SJCRH30 (cell line): Measurements from ENCODE around the gene TMEM208. TPM values are rescaled to one million over a fixed set of nuclear protein-coding genes. Genes with fewer than 3 reads are reported as not detected.

Experiments used
- DNase-seq, 2 experiments: peaks; one replicate each; pipeline ENCODE4 v3.0.0-alpha.2; 2015 to 2020
- H3K27ac ChIP-seq: fragments of 250-450 bp; sonication (Bioruptor Pico); 2 replicates; pipeline ENCODE4 v1.5.1; 2020; ENCODE audit warnings: mild to moderate bottlenecking, moderate library complexity
- H3K27me3 ChIP-seq: fragments of 250-450 bp; sonication (Bioruptor Pico); 2 replicates; pipeline ENCODE4 v1.5.1; 2020; ENCODE audit warnings: mild to moderate bottlenecking, moderate library complexity
- H3K36me3 ChIP-seq: fragments of 250-450 bp; sonication (Bioruptor Pico); 2 replicates; pipeline ENCODE4 v1.5.1; 2020; ENCODE audit warnings: mild to moderate bottlenecking, moderate library complexity
- H3K4me1 ChIP-seq: fragments of 250-450 bp; sonication (Bioruptor Pico); 2 replicates; pipeline ENCODE4 v1.5.1; 2020; ENCODE audit warnings: mild to moderate bottlenecking, moderate library complexity
- H3K4me3 ChIP-seq: fragments of 250-450 bp; sonication (Bioruptor Pico); 2 replicates; pipeline ENCODE4 v1.5.1; 2020; ENCODE audit warnings: mild to moderate bottlenecking, moderate library complexity
- H3K9me3 ChIP-seq: fragments of 250-450 bp; sonication (Bioruptor Pico); replicated peaks from 2 replicates; pipeline ENCODE4 v1.5.1; 2020; ENCODE audit warnings: mild to moderate bottlenecking, moderate library complexity
- total RNA-seq: library from RNA; depleted of rRNA; stranded (reverse); fragments of >200 nt; shearing (Covaris generic); gene quantifications from 2 replicates; pipeline ENCODE4 v1.2.3, GENCODE V29; 2014

Gene TMEM208
- total RNA-seq, 1 experiment from 2014 or later = 33.0 TPM

GRCh38 chr16:67199011-67199807, 27.7 kb upstream of the TMEM208 start, which contains the start of gene ELMO3:
TSS of gene ELMO3 (plus strand) at chr16:67199131. CDS start at chr16:67199327, 196 bp downstream.
- H3K9me3 ChIP-seq = no peaks in the 10 kb centered on the region
- H3K4me3 ChIP-seq = no peak within 1 kb of the TSS
- no peak for DNase-seq
- no peaks in the 10 kb centered on the region for H3K27me3 ChIP-seq
- H3K27ac ChIP-seq = no peak within 1 kb of the TSS
- no peaks in the 10 kb centered on the region for H3K4me1 ChIP-seq
- peaks cover 65% of the 10 kb centered on the region for H3K36me3 ChIP-seq

- Histone ChIP-seq H3K4me3 (no peak overlapping the region), H3K27me3 (no peaks in the 10 kb centered on the region), H3K9me3 (no peaks in the 10 kb centered on the region), H3K27ac (no peak overlapping the region), H3K4me1 (no peaks in the 10 kb centered on the region), H3K36me3 (peaks cover 61% of the 10 kb centered on the region)
- no peak for DNase-seq
Observed at GRCh38 chr16:67199808-67200198, 27.1 kb upstream of the TMEM208 start.

- Histone ChIP-seq H3K4me3 (no peak overlapping the region), H3K9me3 (no peaks in the 10 kb centered on the region), H3K36me3 (peaks cover 54% of the 10 kb centered on the region), H3K4me1 (no peaks in the 10 kb centered on the region), H3K27me3 (no peaks in the 10 kb centered on the region), H3K27ac (no peak overlapping the region)
- no peak for DNase-seq
Observed at GRCh38 chr16:67200491-67200890, 26.4 kb upstream of the TMEM208 start.

GRCh38 chr16:67201411-67202345, 25.3 kb upstream of the TMEM208 start:
- no peak for DNase-seq
- no peak overlapping the region for H3K27ac ChIP-seq
- peaks cover 45% of the 10 kb centered on the region for H3K36me3 ChIP-seq
- H3K4me3 ChIP-seq = no peak overlapping the region
- H3K27me3 ChIP-seq = no peaks in the 10 kb centered on the region
- H3K4me1 ChIP-seq = no peaks in the 10 kb centered on the region
- H3K9me3 ChIP-seq = no peaks in the 10 kb centered on the region

GRCh38 chr16:67202426-67202825, 24.5 kb upstream of the TMEM208 start:
- H3K27me3 ChIP-seq = no peaks in the 10 kb centered on the region
- H3K4me3 ChIP-seq = no peak overlapping the region
- H3K4me1 ChIP-seq = no peaks in the 10 kb centered on the region
- no peaks in the 10 kb centered on the region for H3K9me3 ChIP-seq
- DNase-seq = no peak
- no peak overlapping the region for H3K27ac ChIP-seq
- H3K36me3 ChIP-seq = peaks cover 38% of the 10 kb centered on the region

GRCh38 chr16:67202956-67203493, 23.9 kb upstream of the TMEM208 start:
- no peak for DNase-seq
- no peak overlapping the region for H3K27ac ChIP-seq
- no peaks in the 10 kb centered on the region for H3K4me1 ChIP-seq
- H3K4me3 ChIP-seq = no peak overlapping the region
- no peaks in the 10 kb centered on the region for H3K9me3 ChIP-seq
- peaks cover 32% of the 10 kb centered on the region for H3K36me3 ChIP-seq
- no peaks in the 10 kb centered on the region for H3K27me3 ChIP-seq

GRCh38 chr16:67204076-67204475, 22.9 kb upstream of the TMEM208 start:
- Histone ChIP-seq H3K27me3 (no peaks in the 10 kb centered on the region), H3K4me3 (no peak overlapping the region), H3K9me3 (no peaks in the 10 kb centered on the region), H3K4me1 (no peaks in the 10 kb centered on the region), H3K27ac (no peak overlapping the region), H3K36me3 (peaks cover 24% of the 10 kb centered on the region)
- DNase-seq = no peak

- H3K4me1 ChIP-seq = peaks cover 5% of the 10 kb centered on the region; the same call in 1 of the 2 replicates
- H3K27ac ChIP-seq = no peak overlapping the region
- H3K27me3 ChIP-seq = no peaks in the 10 kb centered on the region
- peaks cover 13% of the 10 kb centered on the region for H3K36me3 ChIP-seq
- no peak overlapping the region for H3K4me3 ChIP-seq
- no peak for DNase-seq
- H3K9me3 ChIP-seq = no peaks in the 10 kb centered on the region
Observed at GRCh38 chr16:67206129-67206837, 20.6 kb upstream of the TMEM208 start.

- DNase-seq = no peak
- no peaks in the 10 kb centered on the region for H3K27me3 ChIP-seq
- peaks cover 5% of the 10 kb centered on the region; the same call in 1 of the 2 replicates for H3K4me1 ChIP-seq
- no peak overlapping the region for H3K27ac ChIP-seq
- H3K9me3 ChIP-seq = no peaks in the 10 kb centered on the region
- H3K36me3 ChIP-seq = peaks cover 8% of the 10 kb centered on the region; the same call in 1 of the 2 replicates
- H3K4me3 ChIP-seq = no peak overlapping the region
Observed at GRCh38 chr16:67206838-67207248, 20.1 kb upstream of the TMEM208 start.

GRCh38 chr16:67207249-67208091, 19.5 kb upstream of the TMEM208 start:
- Histone ChIP-seq H3K4me3 (no peak overlapping the region), H3K36me3 (peaks cover 3% of the 10 kb centered on the region; the same call in 1 of the 2 replicates), H3K9me3 (no peaks in the 10 kb centered on the region), H3K4me1 (peaks cover 5% of the 10 kb centered on the region; the same call in 1 of the 2 replicates), H3K27me3 (no peaks in the 10 kb centered on the region), H3K27ac (no peak overlapping the region)
- no peak for DNase-seq

- DNase-seq = no peak
- Histone ChIP-seq H3K4me3 (no peak overlapping the region), H3K9me3 (no peaks in the 10 kb centered on the region), H3K27ac (no peak overlapping the region), H3K27me3 (no peaks in the 10 kb centered on the region), H3K36me3 (peaks cover 3% of the 10 kb centered on the region; the same call in 1 of the 2 replicates), H3K4me1 (peaks cover 5% of the 10 kb centered on the region; the same call in 1 of the 2 replicates)
Observed at GRCh38 chr16:67208154-67208896, 18.6 kb upstream of the TMEM208 start.

- Histone ChIP-seq H3K27me3 (no peaks in the 10 kb centered on the region), H3K9me3 (no peaks in the 10 kb centered on the region), H3K4me3 (no peak overlapping the region)
Observed at GRCh38 chr16:67209565-67209964, 17.4 kb upstream of the TMEM208 start.

More at GRCh38 chr16:67209565-67209964, 17.4 kb upstream of the TMEM208 start:
- H3K27ac ChIP-seq = no peak overlapping the region
- peaks cover 5% of the 10 kb centered on the region; the same call in 1 of the 2 replicates for H3K4me1 ChIP-seq
- peaks cover 3% of the 10 kb centered on the region; the same call in 1 of the 2 replicates for H3K36me3 ChIP-seq
- no peak for DNase-seq
